Prostate gland (tissue), 2 donors: Measurements from ENCODE around the gene CADM4.

ENCODE experiments used
- CTCF ChIP-seq, 4 experiments: fragments of 200-600 bp in 2 of 4; fragments of 450-650 bp in 2 of 4; sonication (generic) in 2 of 4; IDR thresholded peaks; 1 replicate in 3 of 4; 2 replicates in 1 of 4; pipeline ENCODE4 v1.5.1; 2016 to 2019; ENCODE audit warnings: antibody characterized with exemption in 4 of 4, mild to moderate bottlenecking in 2 of 4, moderate library complexity in 2 of 4
- POLR2AphosphoS5 ChIP-seq: sonication (generic); formaldehyde crosslinking; IDR thresholded peaks from one replicate; pipeline ENCODE4 v1.6.1; 2017; ENCODE audit warnings: antibody characterized with exemption

- TF ChIP-seq CTCF (IDR thresholded peaks at IDR 0.05) = no peak
- TF ChIP-seq POLR2AphosphoS5 = no peak
These were observed 9.0 kb upstream of the CADM4 start for GRCh38 chr19:43648633-43649032.
